Fibroblast of mammary gland (primary cell): ENCODE results near the gene CSNK2B.

Experiments used
- DNase-seq: peaks from one replicate; pipeline ENCODE4 v3.0.0-alpha.2; 2010; ENCODE audit warnings: low read depth
- H3K4me3 ChIP-seq: 2 replicates; pipeline ENCODE4 v1.5.1; 2011; ENCODE audit warnings: low read depth, mild to moderate bottlenecking, low read length, moderate library complexity; ENCODE audit not compliant: control insufficient read depth
- CTCF ChIP-seq: conservative IDR thresholded peaks from 2 replicates; pipeline ENCODE4 v1.5.1; 2011; ENCODE audit warnings: low read depth, low read length, inconsistent platforms; ENCODE audit not compliant: control insufficient read depth, insufficient read depth

The CSNK2B gene

GRCh38 chr6:31689249-31690110, 23.6 kb downstream of the CSNK2B start:
- peak; percentile 45 for TF ChIP-seq CTCF
- no peak overlapping the region for H3K4me3 ChIP-seq
- DNase-seq = no peak

- no peak for DNase-seq
- no peak overlapping the region for H3K4me3 ChIP-seq
- no peak for TF ChIP-seq CTCF
These were observed 24.6 kb downstream of the CSNK2B start for GRCh38 chr6:31690231-31691077.

GRCh38 chr6:31691078-31691463, 25.2 kb downstream of the CSNK2B start:
- no peak for TF ChIP-seq CTCF
- no peak overlapping the region for H3K4me3 ChIP-seq
- no peak for DNase-seq

- TF ChIP-seq CTCF = no peak
- no peak for DNase-seq
- no peak overlapping the region for H3K4me3 ChIP-seq
These were observed 25.8 kb downstream of the CSNK2B start for GRCh38 chr6:31691564-31692108.

GRCh38 chr6:31692353-31692752, 26.5 kb downstream of the CSNK2B start:
- DNase-seq = no peak
- no peak for TF ChIP-seq CTCF
- H3K4me3 ChIP-seq = no peak overlapping the region

- no peak overlapping the region for H3K4me3 ChIP-seq
- no peak for TF ChIP-seq CTCF
- no peak for DNase-seq
These were observed 27.0 kb downstream of the CSNK2B start for GRCh38 chr6:31692886-31693285.
